Testis (tissue), 3 donors: Measurements from ENCODE around the gene CARM1. TPM values are rescaled to one million over a fixed set of nuclear protein-coding genes. Genes with fewer than 3 reads are reported as not detected.

ENCODE experiments used
- DNase-seq: peaks from one replicate; pipeline ENCODE4 v3.0.0-alpha.2; 2019
- H3K27ac ChIP-seq, 2 donors: fragments of 200-600 bp; sonication (generic); one replicate each; pipeline ENCODE4 v1.5.1; 2019
- H3K27me3 ChIP-seq: fragments of 200-600 bp; sonication (generic); one replicate; pipeline ENCODE4 v1.5.1; 2019
- H3K36me3 ChIP-seq: fragments of 200-600 bp; sonication (generic); one replicate; pipeline ENCODE4 v1.5.1; 2017; ENCODE audit warnings: low read depth; ENCODE audit errors: missing control alignments
- H3K4me1 ChIP-seq: fragments of 200-600 bp; sonication (generic); one replicate; pipeline ENCODE4 v1.5.1; 2019
- H3K4me3 ChIP-seq, 2 donors: fragments of 200-600 bp; sonication (generic); one replicate each; pipeline ENCODE4 v1.5.1; 2017 to 2019
- H3K9me3 ChIP-seq: fragments of 200-600 bp; sonication (generic); one replicate; pipeline ENCODE4 v1.5.1; 2017
- CTCF ChIP-seq, 3 experiments: fragments of 450-650 bp in 2 of 3; fragments of 200-600 bp in 1 of 3; sonication (generic) in 1 of 3; IDR thresholded peaks; one replicate each; pipeline ENCODE4 v1.5.1; 2016 to 2019; ENCODE audit warnings: antibody characterized with exemption in 3 of 3, mild to moderate bottlenecking in 2 of 3, moderate library complexity in 1 of 3
- POLR2A ChIP-seq: fragments of 450-650 bp; IDR thresholded peaks from one replicate; pipeline ENCODE4 v1.6.1; 2017; ENCODE audit warnings: antibody characterized with exemption, mild to moderate bottlenecking, moderate library complexity
- WGBS, 2 donors: methylation state at CpG; one replicate each; pipeline ENCODE4 v1.1.5; 2018; 5-methylcytosine and 5-hydroxymethylcytosine counted together
- intact Hi-C: fragments of 100-400 bp; cut with DNase I; formaldehyde crosslinking; loops from one replicate; pipeline ENCODE4 v1.15.1; 2023; ENCODE audit warnings: low total_unique reads
- polyA plus RNA-seq: library from polyadenylated mRNA; stranded (reverse); fragments of 350-450 nt; fragmentation: Illumina TruSeq; extraction: RNeasy Lipid Tissue Mini Kit (QIAGEN cat#74804); gene quantifications from one replicate; pipeline ENCODE4 v1.2.3, GENCODE V29; 2014; ENCODE audit warnings: low read depth, low replicate concordance; ENCODE audit not compliant: insufficient read depth
- total RNA-seq, 2 donors: library from RNA; depleted of rRNA; stranded (reverse); fragments of >200 nt; gene quantifications; one replicate each; pipeline ENCODE4 v1.2.3, GENCODE V29; 2016

CARM1 gene
- total and polyA plus RNA-seq, 3 donors from 2014 or later, result 79.5 to 110 (median 82.4) TPM

GRCh38 chr19:10923260-10924112 lies 52.1 kb downstream of the CARM1 start:
- no peaks in the 10 kb centered on the region for H3K36me3 ChIP-seq

GRCh38 chr19:10924597-10924996 lies 53.2 kb downstream of the CARM1 start:
- no peak overlapping the region for H3K27ac ChIP-seq
- no peak overlapping the region for H3K4me3 ChIP-seq
- intact Hi-C loops, result loop anchor here (10.0 kb wide), 1 partner anchor 50 kb away; the partner anchor contains the start of gene CARM1
- no peaks in the 10 kb centered on the region for H3K27me3 ChIP-seq
- no peak for TF ChIP-seq POLR2A
- peaks cover 12% of the 10 kb centered on the region for H3K4me1 ChIP-seq
- H3K9me3 ChIP-seq, result no peaks in the 10 kb centered on the region
- no peaks in the 10 kb centered on the region for H3K36me3 ChIP-seq
- DNase-seq, result no peak
- WGBS, 2 donors, result 87 to 89% methylated on average over 13 of the region's 13 CpGs

More at GRCh38 chr19:10923260-10924112, 52.1 kb downstream of the CARM1 start:
- no peak overlapping the region for H3K27ac ChIP-seq
- intact Hi-C loops, result loop anchor here (10.0 kb wide), 1 partner anchor 49 kb away; the partner anchor contains the start of gene CARM1
- WGBS, 2 donors, result 89 to 94% methylated on average over 15 to 28 of the region's 29 CpGs
- no peak overlapping the region for H3K4me3 ChIP-seq
- TF ChIP-seq CTCF (IDR thresholded peaks at IDR 0.05), result no peak
- no peak for TF ChIP-seq POLR2A
- DNase-seq, result no peak
- H3K9me3 ChIP-seq, result no peaks in the 10 kb centered on the region
- no peaks in the 10 kb centered on the region for H3K27me3 ChIP-seq
- H3K4me1 ChIP-seq, result peaks cover 10% of the 10 kb centered on the region

GRCh38 chr19:10927730-10928562 lies 56.6 kb downstream of the CARM1 start:
- Histone ChIP-seq H3K4me3 (peak overlapping the region; percentile 90 to 98), H3K36me3 (no peaks in the 10 kb centered on the region), H3K4me1 (peaks cover 17% of the 10 kb centered on the region), H3K27ac (peak overlapping the region; percentile 65 to 93), H3K9me3 (no peaks in the 10 kb centered on the region), H3K27me3 (no peaks in the 10 kb centered on the region)
- WGBS, 2 donors, result 8 to 27% methylated on average over 7 to 32 of the region's 47 CpGs
- TF ChIP-seq POLR2A (no peak), CTCF (IDR thresholded peaks at IDR 0.05) (no peak)
- intact Hi-C loops, result loop anchor here (10.0 kb wide), 1 partner anchor 53 kb away; the partner anchor contains the start of gene CARM1
- no peak for DNase-seq

- TF ChIP-seq CTCF (IDR thresholded peaks at IDR 0.05), result no peak
- TF ChIP-seq POLR2A, result peak; percentile 16
- intact Hi-C loops, result loop anchor here (10.0 kb wide), 1 partner anchor 54 kb away; the partner anchor contains the start of gene CARM1
- H3K4me1 ChIP-seq, result peaks cover 17% of the 10 kb centered on the region
- no peaks in the 10 kb centered on the region for H3K36me3 ChIP-seq
- DNase-seq, result peak; percentile 98
- H3K4me3 ChIP-seq, result peak within 1 kb of the TSS; percentile 90 to 98
- H3K27ac ChIP-seq, result peak within 1 kb of the TSS; percentile 65 to 93
- no peaks in the 10 kb centered on the region for H3K27me3 ChIP-seq
- H3K9me3 ChIP-seq, result no peaks in the 10 kb centered on the region
- WGBS, 2 donors, result 0 to 1% methylated on average over 42 to 71 of the region's 96 CpGs
These were observed 57.4 kb downstream of the CARM1 start, which contains the start of the genes TIMM29 and YIPF2 for GRCh38 chr19:10928563-10929401. Gene TIMM29 (plus strand): TSS chr19:10928811. CDS start chr19:10928823, 12 bp downstream. Gene YIPF2 (minus strand): TSS chr19:10928639. CDS start chr19:10928410, 229 bp downstream.
